CD4-positive, alpha-beta memory T cell (primary cell): Measurements from ENCODE around the gene RCBTB1. TPM values are rescaled to one million over a fixed set of nuclear protein-coding genes. Genes with fewer than 3 reads are reported as not detected.

Experiments used
- CTCF ChIA-PET: fragments of 350-600 bp; sonication (Branson Sonifier 250); formaldehyde crosslinking; loops from one replicate; lab custom pipeline; 2021; ENCODE audit warnings: inconsistent platforms; ENCODE audit not compliant: partially characterized antibody; lab: Charles Lee
- POLR2A ChIA-PET: fragments of 350-600 bp; sonication (Branson Sonifier 250); formaldehyde crosslinking; loops from one replicate; lab custom pipeline; 2021; ENCODE audit not compliant: partially characterized antibody; lab: Charles Lee
- DNase-seq, 5 donors: peaks; one replicate each; pipeline versions ENCODE4 v3.0.0 to v3.0.0-alpha.2; 2020 to 2022; ENCODE audit warnings: mixed read lengths in 1 of 5
- H3K27ac ChIP-seq: one replicate; pipeline ENCODE4 v1.7.0; 2013; ENCODE audit warnings: low read depth, low read length
- H3K27me3 ChIP-seq: 2 replicates; pipeline ENCODE4 v1.7.0; 2013; ENCODE audit warnings: mild to moderate bottlenecking, low read length, moderate library complexity; ENCODE audit not compliant: insufficient read depth
- H3K36me3 ChIP-seq: 2 replicates; pipeline ENCODE4 v1.7.0; 2013; ENCODE audit warnings: mild to moderate bottlenecking, low read length, moderate library complexity; ENCODE audit not compliant: insufficient read depth
- H3K4me1 ChIP-seq: 2 replicates; pipeline ENCODE4 v1.7.0; 2013; ENCODE audit warnings: mild to moderate bottlenecking, low read length, moderate library complexity; ENCODE audit not compliant: insufficient read depth
- H3K4me3 ChIP-seq, 2 donors: one replicate each; pipeline ENCODE4 v1.7.0; 2013; ENCODE audit warnings: low read length in 2 of 2, mild to moderate bottlenecking in 1 of 2
- H3K9me3 ChIP-seq, 2 donors: one replicate each; pipeline ENCODE4 v1.7.0; 2013; ENCODE audit warnings: low read length in 2 of 2, control low read depth in 1 of 2; ENCODE audit not compliant: control insufficient read depth in 1 of 2
- H3K27ac Mint-ChIP-seq, 7 donors: one replicate each; pipeline ENCODE4 v1.8.0; 2020 to 2021; ENCODE audit warnings: mixed read lengths in 7 of 7, mild to moderate bottlenecking in 6 of 7, inconsistent platforms in 3 of 7, moderate library complexity in 3 of 7
- H3K27me3 Mint-ChIP-seq, 2 donors: one replicate each; pipeline ENCODE4 v1.8.0; 2020 to 2021; ENCODE audit warnings: mixed read lengths in 2 of 2
- H3K36me3 Mint-ChIP-seq, 2 donors: one replicate each; pipeline ENCODE4 v1.8.0; 2020 to 2021; ENCODE audit warnings: mixed read lengths in 2 of 2, inconsistent platforms in 1 of 2, mild to moderate bottlenecking in 1 of 2
- H3K4me1 Mint-ChIP-seq, 4 donors: one replicate each; pipeline ENCODE4 v1.8.0; 2020 to 2021; ENCODE audit warnings: mixed read lengths in 4 of 4, mild to moderate bottlenecking in 1 of 4
- H3K4me3 Mint-ChIP-seq, 8 donors: one replicate each; pipeline ENCODE4 v1.8.0; 2020 to 2021; ENCODE audit warnings: mixed read lengths in 8 of 8, mild to moderate bottlenecking in 7 of 8, moderate library complexity in 6 of 8, inconsistent platforms in 3 of 8
- H3K9me3 Mint-ChIP-seq, 8 donors: one replicate each; pipeline ENCODE4 v1.8.0; 2020 to 2021; ENCODE audit warnings: mixed read lengths in 8 of 8, mild to moderate bottlenecking in 5 of 8, inconsistent platforms in 3 of 8, moderate library complexity in 1 of 8
- intact Hi-C: fragments of 100-400 bp; cut with micrococcal nuclease; formaldehyde crosslinking; loops from one replicate; pipeline ENCODE4 v1.15.1; 2023
- polyA plus RNA-seq, 2 donors: library from polyadenylated mRNA; unstranded; fragments of 300-500 nt; fragmentation: Illumina TruSeq; gene quantifications; one replicate each; pipeline ENCODE4 v1.2.3, GENCODE V29; 2021
- total RNA-seq, 2 experiments: library from RNA; stranded (reverse); gene quantifications; one replicate each; pipeline ENCODE4 v1.2.3, GENCODE V29; 2021

The RCBTB1 gene
- total and polyA plus RNA-seq, 4 experiments from 2014 or later: 11.2 to 21.3 (median 17.4) TPM

- H3K4me3 Mint-ChIP-seq: no peak overlapping the region
- Histone ChIP-seq H3K36me3 (peaks cover 5% of the 10 kb centered on the region), H3K4me1 (no peaks in the 10 kb centered on the region), H3K4me3 (no peak overlapping the region), H3K27me3 (no peaks in the 10 kb centered on the region), H3K9me3 (no peaks in the 10 kb centered on the region), H3K27ac (no peak overlapping the region)
- POLR2A ChIA-PET: interaction anchor here (0.7 to 1.3 kb wide), 2 partner anchors 25 to 116 kb away, joined by 3 read pairs; partner anchors contain the start of genes CAB39L, RCBTB1 and SETDB2
- CTCF ChIA-PET: interaction anchor here (0.9 to 1.2 kb wide), 4 partner anchors 10 to 46 kb away, joined by 3 to 4 read pairs (median 3); partner anchors contain the start of gene RCBTB1
- peaks cover 0 to 8% (median 5%) of the 10 kb centered on the region in 4 donors for H3K4me1 Mint-ChIP-seq
- DNase-seq: no peak
- peaks cover 0 to 4% (median 0%) of the 10 kb centered on the region in 8 donors for H3K9me3 Mint-ChIP-seq
- peak overlapping the region in 1 of 7 donors; percentile 18 for H3K27ac Mint-ChIP-seq
- intact Hi-C loops: no loop called here
- peaks cover 49 to 50% of the 10 kb centered on the region in 2 donors for H3K36me3 Mint-ChIP-seq
- H3K27me3 Mint-ChIP-seq: no peaks in the 10 kb centered on the region
These were observed 24.9 kb downstream of the RCBTB1 start for GRCh38 chr13:49560270-49561061.

GRCh38 chr13:49559006-49559405 is 26.4 kb downstream of the RCBTB1 start:
- peaks cover 0 to 8% (median 5%) of the 10 kb centered on the region in 4 donors for H3K4me1 Mint-ChIP-seq
- ChIA-PET CTCF (no interaction called here), POLR2A (interaction anchor here (1.3 kb wide), 1 partner anchor 115 kb away, joined by 3 read pairs; the partner anchor contains the start of genes CAB39L and SETDB2)
- no peaks in the 10 kb centered on the region for H3K4me1 ChIP-seq
- H3K4me3 Mint-ChIP-seq: peak overlapping the region in 1 of 8 donors; percentile 38
- peaks cover 51 to 57% of the 10 kb centered on the region in 2 donors for H3K36me3 Mint-ChIP-seq
- intact Hi-C loops: no loop called here
- H3K27me3 Mint-ChIP-seq: no peaks in the 10 kb centered on the region
- H3K27ac ChIP-seq: no peak overlapping the region
- no peak for DNase-seq
- H3K9me3 ChIP-seq: no peaks in the 10 kb centered on the region
- H3K36me3 ChIP-seq: peaks cover 5% of the 10 kb centered on the region
- H3K27me3 ChIP-seq: no peaks in the 10 kb centered on the region
- H3K9me3 Mint-ChIP-seq: peaks cover 0 to 4% (median 0%) of the 10 kb centered on the region in 8 donors
- H3K4me3 ChIP-seq: no peak overlapping the region
- H3K27ac Mint-ChIP-seq: no peak overlapping the region

GRCh38 chr13:49554387-49554786 is 31.0 kb downstream of the RCBTB1 start:
- Mint-ChIP-seq H3K9me3 (peaks cover 0 to 4% (median 0%) of the 10 kb centered on the region in 8 donors), H3K4me1 (peaks cover 0 to 8% (median 3%) of the 10 kb centered on the region in 4 donors), H3K4me3 (no peak overlapping the region), H3K27ac (no peak overlapping the region), H3K36me3 (peaks cover 52 to 66% of the 10 kb centered on the region in 2 donors), H3K27me3 (no peaks in the 10 kb centered on the region)
- Histone ChIP-seq H3K36me3 (peaks cover 12% of the 10 kb centered on the region), H3K4me1 (no peaks in the 10 kb centered on the region), H3K27me3 (no peaks in the 10 kb centered on the region), H3K27ac (no peak overlapping the region), H3K4me3 (no peak overlapping the region), H3K9me3 (no peaks in the 10 kb centered on the region)
- no peak for DNase-seq
- intact Hi-C loops: no loop called here
- POLR2A ChIA-PET: no interaction called here
- CTCF ChIA-PET: no interaction called here

GRCh38 chr13:49553888-49554287 is 31.5 kb downstream of the RCBTB1 start:
- Mint-ChIP-seq H3K27me3 (no peaks in the 10 kb centered on the region), H3K4me3 (no peak overlapping the region), H3K9me3 (peaks cover 0 to under 1% (median 0%) of the 10 kb centered on the region in 8 donors), H3K36me3 (peaks cover 50 to 63% of the 10 kb centered on the region in 2 donors), H3K4me1 (peaks cover 0 to 8% (median 3%) of the 10 kb centered on the region in 4 donors), H3K27ac (no peak overlapping the region)
- intact Hi-C loops: no loop called here
- no peak for DNase-seq
- peaks cover 8% of the 10 kb centered on the region for H3K36me3 ChIP-seq
- CTCF ChIA-PET: interaction anchor here (1.1 to 1.5 kb wide), 2 partner anchors 9 to 253 kb away, joined by 3 read pairs; no protein-coding TSS in a partner anchor
- H3K4me1 ChIP-seq: no peaks in the 10 kb centered on the region
- H3K27ac ChIP-seq: no peak overlapping the region
- no peak overlapping the region for H3K4me3 ChIP-seq
- no peaks in the 10 kb centered on the region for H3K27me3 ChIP-seq
- POLR2A ChIA-PET: no interaction called here
- no peaks in the 10 kb centered on the region for H3K9me3 ChIP-seq

GRCh38 chr13:49550942-49551644 is 34.3 kb downstream of the RCBTB1 start:
- Mint-ChIP-seq H3K36me3 (peaks cover 51 to 70% of the 10 kb centered on the region in 2 donors), H3K4me3 (no peak overlapping the region), H3K4me1 (peaks cover 0 to 4% (median under 1%) of the 10 kb centered on the region in 4 donors), H3K9me3 (no peaks in the 10 kb centered on the region), H3K27ac (no peak overlapping the region), H3K27me3 (no peaks in the 10 kb centered on the region)
- H3K27me3 ChIP-seq: no peaks in the 10 kb centered on the region
- no peak overlapping the region for H3K4me3 ChIP-seq
- intact Hi-C loops: no loop called here
- H3K27ac ChIP-seq: no peak overlapping the region
- no peaks in the 10 kb centered on the region for H3K9me3 ChIP-seq
- DNase-seq: no peak
- CTCF ChIA-PET: interaction anchor here (0.9 to 1.6 kb wide), 2 partner anchors 29 to 347 kb away, joined by 3 read pairs; no protein-coding TSS in a partner anchor
- H3K4me1 ChIP-seq: no peaks in the 10 kb centered on the region
- H3K36me3 ChIP-seq: peaks cover 12% of the 10 kb centered on the region
- POLR2A ChIA-PET: no interaction called here

GRCh38 chr13:49549289-49549688 is 36.1 kb downstream of the RCBTB1 start:
- ChIA-PET POLR2A (no interaction called here), CTCF (no interaction called here)
- peaks cover 59 to 74% of the 10 kb centered on the region in 2 donors for H3K36me3 Mint-ChIP-seq
- intact Hi-C loops: no loop called here
- H3K27ac Mint-ChIP-seq: no peak overlapping the region
- no peaks in the 10 kb centered on the region for H3K27me3 Mint-ChIP-seq
- Histone ChIP-seq H3K4me1 (no peaks in the 10 kb centered on the region), H3K36me3 (peaks cover 19% of the 10 kb centered on the region), H3K4me3 (no peak overlapping the region), H3K9me3 (no peaks in the 10 kb centered on the region), H3K27me3 (no peaks in the 10 kb centered on the region), H3K27ac (no peak overlapping the region)
- peaks cover 0 to 4% (median under 1%) of the 10 kb centered on the region in 4 donors for H3K4me1 Mint-ChIP-seq
- H3K9me3 Mint-ChIP-seq: no peaks in the 10 kb centered on the region
- H3K4me3 Mint-ChIP-seq: no peak overlapping the region
- DNase-seq: no peak

- Mint-ChIP-seq H3K27me3 (no peaks in the 10 kb centered on the region), H3K4me1 (peaks cover 0 to 1% (median under 1%) of the 10 kb centered on the region in 4 donors), H3K36me3 (peaks cover 42 to 64% of the 10 kb centered on the region in 2 donors), H3K9me3 (no peaks in the 10 kb centered on the region), H3K4me3 (no peak overlapping the region), H3K27ac (no peak overlapping the region)
- no peaks in the 10 kb centered on the region for H3K27me3 ChIP-seq
- H3K27ac ChIP-seq: no peak overlapping the region
- ChIA-PET POLR2A (no interaction called here), CTCF (interaction anchor here (0.9 kb wide), 1 partner anchor 9 kb away, joined by 3 read pairs; no protein-coding TSS in a partner anchor)
- H3K36me3 ChIP-seq: peaks cover 12% of the 10 kb centered on the region
- H3K9me3 ChIP-seq: no peaks in the 10 kb centered on the region
- intact Hi-C loops: no loop called here
- no peak overlapping the region for H3K4me3 ChIP-seq
- H3K4me1 ChIP-seq: no peaks in the 10 kb centered on the region
- no peak for DNase-seq
These were observed 38.8 kb downstream of the RCBTB1 start for GRCh38 chr13:49546561-49546960.
